Lung microvascular endothelial cell (primary cell): ENCODE results near the gene HIVEP2. TPM values are rescaled to one million over a fixed set of nuclear protein-coding genes. Genes with fewer than 3 reads are reported as not detected.

Experiments used
- DNase-seq, 2 donors: peaks; one replicate each; pipeline versions ENCODE4 v3.0.0 to v3.0.0-alpha.2; 2010; ENCODE audit warnings: low read depth in 2 of 2
- total RNA-seq: library from RNA; depleted of rRNA; stranded (reverse); fragments of >200 nt; gene quantifications from 2 replicates; pipeline ENCODE4 v1.2.1, GENCODE V29; 2014

The HIVEP2 gene
- total RNA-seq, 1 donor from 2014 or later: 14.3 TPM

DNA sequence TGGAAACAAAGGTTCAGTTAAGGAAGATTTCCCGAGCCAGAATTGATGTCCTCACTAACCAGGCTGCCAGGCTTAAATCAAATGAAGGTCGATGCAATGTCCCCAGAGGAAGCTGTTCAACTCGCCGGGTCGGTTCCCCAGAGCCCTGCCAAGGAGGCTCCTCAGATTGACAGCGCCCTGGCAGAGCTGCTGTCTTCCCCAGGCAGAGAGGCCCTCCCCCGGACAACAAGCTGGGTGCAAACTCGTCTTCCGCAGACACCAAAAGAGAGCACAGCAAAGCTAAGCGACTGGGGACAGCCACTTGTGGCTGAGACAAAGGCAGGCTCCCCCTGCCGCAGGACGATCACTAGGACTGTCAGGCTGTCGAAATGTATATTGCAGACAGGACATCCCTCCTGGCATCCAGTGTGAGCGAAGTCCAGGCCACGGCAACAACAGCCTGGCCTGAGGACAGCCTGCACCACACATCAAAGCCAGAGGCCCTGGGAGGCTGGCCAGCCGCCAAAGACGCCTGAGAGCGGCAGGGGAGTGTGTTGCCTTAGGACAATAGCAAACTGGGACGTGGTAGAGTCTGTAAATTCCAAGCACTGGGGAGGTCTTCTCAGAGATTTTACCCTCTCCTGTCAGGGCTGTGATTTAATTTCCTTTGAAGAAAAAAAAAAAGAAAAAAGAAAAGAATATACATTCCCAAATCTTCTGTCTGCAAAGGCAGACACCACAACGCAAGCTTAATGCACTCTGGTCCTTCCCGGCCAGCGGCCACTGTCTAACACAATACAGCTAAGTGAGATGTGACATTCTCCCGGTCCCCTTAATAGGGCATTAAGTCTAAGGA, 99.1 kb downstream of the HIVEP2 start:
- peak; percentile 97 to 98 for DNase-seq

DNA sequence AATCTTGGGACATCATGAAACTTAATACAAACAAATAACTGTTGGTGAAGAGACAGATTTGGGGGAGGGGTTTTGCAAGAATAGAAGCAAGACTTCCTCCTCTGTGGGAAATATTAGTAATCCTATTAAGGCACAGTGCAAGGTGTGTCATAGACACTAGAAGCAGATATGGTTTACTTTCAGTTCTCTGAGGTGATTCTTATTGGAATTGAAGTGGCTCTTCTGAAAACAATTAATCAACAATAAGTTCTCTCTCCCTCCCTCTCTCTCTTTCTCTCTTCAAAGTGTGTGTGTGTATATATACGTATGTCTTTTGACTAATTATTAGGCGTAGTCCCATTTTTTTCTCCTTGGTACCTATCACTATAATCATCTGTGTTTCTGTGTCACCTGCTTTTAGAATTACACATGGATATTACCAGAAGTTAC, 99.8 kb downstream of the HIVEP2 start:
- peak in 1 of 2 donors; percentile 55 for DNase-seq

- DNase-seq: no peak
These were observed 100.8 kb downstream of the HIVEP2 start for GRCh38 chr6:142844065-142844755.

DNA sequence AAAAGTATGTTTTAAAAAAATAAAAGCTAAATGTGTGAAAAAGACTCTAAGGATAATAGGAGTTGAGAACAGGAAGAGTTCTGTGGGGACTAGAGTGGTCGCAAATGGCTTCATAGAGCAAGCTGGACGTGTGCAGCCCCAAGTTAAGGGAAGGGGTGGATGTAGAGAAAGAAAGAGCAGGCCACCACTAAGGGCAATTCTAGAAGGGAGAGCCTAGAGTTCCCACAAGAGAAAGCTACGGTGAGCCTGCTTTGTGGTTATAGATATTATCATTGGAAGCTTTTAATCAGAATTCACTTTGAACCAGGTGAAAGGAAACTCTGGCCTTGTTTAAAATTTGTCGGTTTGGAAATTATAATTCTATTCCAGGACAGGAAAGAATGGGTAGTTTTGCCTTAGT, 101.6 kb downstream of the HIVEP2 start:
- no peak for DNase-seq

DNA sequence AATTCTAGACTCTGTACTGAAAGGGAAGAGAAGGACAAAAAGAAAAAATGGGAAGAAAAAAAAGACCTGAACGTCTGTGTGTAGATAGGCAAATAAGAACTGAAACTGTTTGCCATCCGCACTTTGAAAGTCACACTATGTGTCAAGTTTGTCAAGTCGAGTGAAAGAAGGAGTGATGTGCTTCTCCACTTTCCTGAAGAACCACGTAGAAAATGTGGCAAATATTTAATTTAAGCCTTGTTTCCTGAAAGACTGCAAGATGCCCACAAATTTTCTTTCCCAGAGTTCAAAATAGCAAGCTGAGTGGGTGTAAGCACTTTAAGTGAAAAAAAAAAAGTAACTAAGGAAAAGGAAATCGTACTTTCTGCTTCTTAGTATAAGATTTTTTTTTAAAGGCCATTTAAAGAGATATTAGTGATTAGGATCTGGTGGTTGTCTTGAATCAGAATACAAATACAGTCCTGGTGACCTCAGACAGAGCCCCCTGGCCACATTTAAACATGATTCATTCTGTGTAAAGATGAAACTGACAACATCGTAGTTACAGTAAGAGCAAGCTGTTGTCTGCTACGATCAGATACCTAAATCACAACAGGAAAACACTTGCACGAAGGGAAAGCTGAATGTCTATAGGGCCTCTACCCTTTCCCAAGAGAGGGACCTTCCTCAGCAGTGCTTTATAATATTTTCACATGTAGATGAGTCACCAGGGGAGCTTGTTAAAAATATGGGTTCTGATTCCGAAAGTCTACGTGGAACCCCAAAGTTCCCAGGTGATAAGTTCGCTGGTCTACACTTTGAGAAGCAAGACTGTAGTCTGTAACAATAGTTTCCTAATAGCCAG, 102.3 kb downstream of the HIVEP2 start:
- DNase-seq: peak; percentile 57 to 93

DNA sequence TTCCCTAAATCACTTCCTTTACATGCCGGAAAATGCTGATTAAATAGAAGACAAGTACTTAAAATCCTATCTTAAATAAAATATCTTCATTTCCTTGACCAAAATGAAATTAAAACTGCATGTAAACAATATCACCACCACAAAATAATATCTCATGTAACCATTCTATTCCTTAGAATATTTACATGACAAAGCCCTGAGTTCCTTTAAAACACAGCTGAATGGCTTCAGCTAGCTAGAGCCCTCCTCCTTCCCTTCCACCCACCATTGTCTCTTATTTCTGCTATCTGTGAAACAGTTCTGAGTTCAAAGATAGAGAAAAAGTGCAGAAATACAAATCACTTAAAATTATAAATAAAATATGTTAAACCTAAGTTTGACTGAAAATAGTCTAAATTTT, 103.1 kb downstream of the HIVEP2 start:
- no peak for DNase-seq

DNA sequence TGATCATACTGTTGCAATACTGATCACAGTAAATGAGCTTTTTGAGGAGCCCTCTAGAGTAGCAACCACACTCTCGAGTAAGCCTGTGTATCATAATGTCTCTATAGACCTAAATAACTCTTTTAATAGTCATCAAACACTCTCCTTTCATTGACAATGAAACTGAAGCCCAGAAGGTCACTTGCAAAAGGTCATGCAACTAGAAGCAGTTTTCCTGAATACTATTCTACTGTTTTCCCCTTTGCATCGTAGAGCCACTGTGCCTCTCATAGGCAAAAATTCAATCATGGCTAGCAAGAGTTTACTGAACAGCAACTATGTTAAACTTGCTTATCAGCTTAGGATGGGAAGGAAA, 105.3 kb downstream of the HIVEP2 start:
- peak in 1 of 2 donors; percentile 51 for DNase-seq

DNA sequence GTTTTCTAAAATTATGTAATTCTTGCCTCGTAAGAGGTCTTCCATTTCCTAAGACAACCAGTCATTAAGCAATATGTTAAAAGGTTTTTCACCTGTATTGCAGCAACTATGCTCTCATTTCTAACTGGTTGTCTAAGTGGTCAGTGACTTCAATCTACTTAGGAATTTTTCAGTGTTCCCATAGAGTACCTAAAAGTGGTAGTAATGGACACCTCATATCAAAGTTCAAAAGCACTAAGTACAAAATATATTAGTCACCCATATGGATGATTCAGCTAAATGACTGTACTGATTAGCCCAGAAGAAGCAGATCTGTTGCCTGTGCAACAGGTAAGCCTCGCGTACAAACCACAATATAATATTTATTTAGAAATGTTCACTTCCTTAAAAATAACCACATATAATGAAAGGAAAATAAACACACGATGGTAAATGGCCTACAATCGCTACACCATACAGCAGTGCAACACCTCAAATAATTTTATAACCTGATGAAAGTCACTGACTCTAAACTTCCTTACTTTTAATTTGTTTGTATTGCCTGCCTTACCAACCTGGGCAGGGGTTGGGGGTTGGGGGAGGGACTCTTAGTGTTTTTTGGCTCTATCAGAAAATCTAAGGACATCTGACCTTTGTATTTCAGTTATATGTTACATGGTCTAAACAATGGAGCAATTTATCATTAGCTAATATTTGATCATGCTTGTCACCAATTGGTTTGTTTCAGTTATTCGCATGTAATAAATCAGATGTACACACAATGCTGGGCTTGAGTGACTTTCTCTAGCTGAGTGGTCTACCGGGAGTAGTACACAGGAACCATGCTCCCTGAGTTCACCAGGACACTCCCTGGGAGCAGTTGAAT, 105.9 kb downstream of the HIVEP2 start:
- peak in 1 of 2 donors; percentile 49 for DNase-seq

- no peak for DNase-seq
These were observed 109.0 kb downstream of the HIVEP2 start for GRCh38 chr6:142835787-142836535.

DNA sequence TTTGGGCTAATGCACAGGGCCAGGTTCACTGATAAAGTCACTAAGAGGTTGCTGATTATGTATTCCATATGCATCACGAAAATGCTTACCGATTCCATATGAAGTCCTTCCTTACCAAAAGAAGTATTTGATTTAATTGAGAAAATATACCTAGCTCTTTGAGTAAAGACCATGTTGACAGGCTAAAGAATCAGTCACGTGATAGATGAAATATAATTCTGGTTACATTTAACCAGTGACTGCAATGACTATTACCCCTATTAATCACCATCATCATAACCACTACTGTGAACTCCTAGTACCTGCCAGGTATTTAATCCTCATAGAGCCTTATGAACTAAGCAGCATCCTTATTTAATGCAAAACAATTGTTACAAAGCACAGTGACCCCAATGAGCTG, 110.1 kb downstream of the HIVEP2 start:
- no peak for DNase-seq

DNA sequence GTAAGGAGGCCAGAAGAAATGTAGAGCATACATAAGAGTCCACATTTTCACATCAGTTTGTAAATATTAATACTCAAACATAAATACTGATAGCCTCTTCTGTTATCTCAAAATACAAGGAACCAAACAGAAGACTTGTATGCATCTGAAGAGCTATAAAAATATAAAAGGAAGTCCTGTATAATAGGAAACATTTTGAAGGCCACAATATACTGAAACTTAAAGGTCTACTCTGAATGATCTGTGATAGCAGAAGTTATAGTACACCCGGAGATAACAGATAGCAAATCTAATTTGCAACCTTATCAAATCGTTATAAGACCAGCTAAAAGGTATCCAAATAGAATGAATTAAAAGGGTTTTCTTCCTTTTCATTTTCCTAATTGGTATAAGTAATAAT, 111.2 kb downstream of the HIVEP2 start:
- no peak for DNase-seq

DNA sequence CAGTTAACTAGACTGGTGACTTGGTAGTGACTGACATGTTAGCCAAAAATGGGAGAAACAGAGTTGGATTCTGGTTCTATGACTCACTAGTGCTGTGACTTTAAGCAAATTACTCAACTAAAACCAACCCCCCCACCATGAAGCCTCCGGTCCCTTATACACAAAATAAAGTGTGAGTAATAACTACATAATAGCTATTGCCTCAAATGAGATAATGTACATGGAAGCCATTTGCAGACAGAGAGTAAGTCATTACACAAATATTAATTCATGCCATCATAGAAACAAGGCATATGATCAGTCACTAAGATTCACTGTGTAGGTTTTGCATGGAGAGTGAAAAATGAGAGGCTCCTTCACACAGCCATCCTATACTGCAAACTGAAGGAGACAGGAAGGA, 111.9 kb downstream of the HIVEP2 start:
- DNase-seq: peak in 1 of 2 donors; percentile 87

DNA sequence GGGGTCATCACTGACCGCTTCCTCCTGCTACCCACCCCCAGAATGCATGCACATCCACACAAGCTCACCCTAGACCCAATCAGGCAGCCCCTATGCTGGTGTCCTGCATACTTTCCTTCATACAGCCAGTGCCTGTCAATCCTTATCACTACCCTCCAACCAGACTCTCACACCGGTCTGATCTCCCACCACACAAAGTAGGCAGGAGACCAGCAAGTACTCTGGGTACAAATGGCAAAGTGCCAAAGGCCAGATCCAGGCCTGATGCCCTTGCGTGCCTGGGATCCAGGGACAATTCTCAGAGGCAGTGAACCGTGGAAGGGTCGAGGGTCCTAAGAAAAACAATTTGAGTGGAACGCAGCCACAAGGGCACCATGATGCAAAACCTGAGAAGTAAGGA, 114.2 kb downstream of the HIVEP2 start:
- DNase-seq: no peak

- DNase-seq: no peak
These were observed 114.8 kb downstream of the HIVEP2 start for GRCh38 chr6:142830116-142830710.

- no peak for DNase-seq
These were observed 115.4 kb downstream of the HIVEP2 start for GRCh38 chr6:142829556-142829955.

GRCh38 chr6:142827991-142828390, 117.0 kb downstream of the HIVEP2 start:
- no peak for DNase-seq

DNA sequence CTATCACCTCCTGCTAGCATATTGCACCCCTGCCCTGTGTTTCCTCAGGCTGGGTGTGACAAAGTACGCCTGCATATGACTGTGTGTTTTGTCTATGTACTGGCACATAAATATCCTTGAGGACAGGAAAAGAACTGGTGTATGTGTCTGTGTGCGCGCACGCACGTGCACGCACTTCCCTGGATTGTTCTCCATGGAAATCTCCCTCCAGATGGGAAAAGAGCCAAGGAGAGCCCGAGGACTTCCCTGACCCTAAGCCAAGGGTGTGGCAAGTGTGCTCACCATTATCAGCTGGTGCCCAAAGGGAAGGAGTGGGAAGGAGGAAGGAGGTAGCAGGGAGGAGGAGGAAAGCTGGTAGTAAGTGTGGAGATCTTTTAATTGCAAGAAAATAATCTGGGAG, 117.6 kb downstream of the HIVEP2 start:
- peak; percentile 84 to 97 for DNase-seq

DNA sequence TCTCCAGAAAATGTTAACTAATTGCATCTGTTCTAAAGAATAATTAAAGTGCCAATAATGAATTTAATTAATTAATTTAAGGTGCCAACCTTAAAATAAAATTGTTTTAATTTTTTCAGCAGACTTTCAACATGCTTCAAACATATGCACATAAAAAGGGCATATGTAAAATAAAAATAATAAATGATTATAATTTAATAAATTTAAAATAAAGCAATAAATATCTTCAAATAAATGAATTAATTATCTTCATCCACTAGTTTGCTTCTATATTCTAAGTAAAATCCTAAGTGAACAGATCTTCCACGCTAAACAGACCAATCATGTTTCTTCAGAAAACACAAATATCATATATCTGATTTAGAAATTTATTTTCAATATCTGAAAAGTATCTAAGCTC, 119.2 kb downstream of the HIVEP2 start:
- DNase-seq: no peak

GRCh38 chr6:142824426-142824825, 120.5 kb downstream of the HIVEP2 start:
- DNase-seq: no peak
